ENCODE data around the gene HLCS.

Gene HLCS

DNA sequence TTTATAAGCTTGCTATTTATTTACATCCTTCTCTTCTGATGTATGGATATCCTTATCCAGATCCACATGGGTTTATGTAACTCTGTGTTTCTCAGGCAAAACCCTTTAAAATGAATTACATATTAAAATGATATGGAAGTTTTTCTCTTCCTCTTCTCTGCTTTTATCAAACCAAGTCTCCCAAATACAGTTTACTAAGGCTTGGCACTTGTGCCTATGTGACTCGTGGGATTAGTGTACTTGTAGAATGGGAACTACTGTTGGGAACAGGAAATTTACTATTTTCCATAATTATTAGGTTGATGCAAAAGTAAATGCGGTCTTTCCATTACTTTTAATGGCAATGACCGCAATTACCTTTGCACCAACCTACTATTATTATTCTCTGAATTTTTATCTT, 252.7 kb downstream of the HLCS start:
- DNase-seq, result no peak

- DNase-seq, result no peak
These were observed 255.8 kb downstream of the HLCS start for GRCh38 chr21:36710729-36711048.

- no peak for DNase-seq
These were observed 256.4 kb downstream of the HLCS start for GRCh38 chr21:36709868-36710728.

DNA sequence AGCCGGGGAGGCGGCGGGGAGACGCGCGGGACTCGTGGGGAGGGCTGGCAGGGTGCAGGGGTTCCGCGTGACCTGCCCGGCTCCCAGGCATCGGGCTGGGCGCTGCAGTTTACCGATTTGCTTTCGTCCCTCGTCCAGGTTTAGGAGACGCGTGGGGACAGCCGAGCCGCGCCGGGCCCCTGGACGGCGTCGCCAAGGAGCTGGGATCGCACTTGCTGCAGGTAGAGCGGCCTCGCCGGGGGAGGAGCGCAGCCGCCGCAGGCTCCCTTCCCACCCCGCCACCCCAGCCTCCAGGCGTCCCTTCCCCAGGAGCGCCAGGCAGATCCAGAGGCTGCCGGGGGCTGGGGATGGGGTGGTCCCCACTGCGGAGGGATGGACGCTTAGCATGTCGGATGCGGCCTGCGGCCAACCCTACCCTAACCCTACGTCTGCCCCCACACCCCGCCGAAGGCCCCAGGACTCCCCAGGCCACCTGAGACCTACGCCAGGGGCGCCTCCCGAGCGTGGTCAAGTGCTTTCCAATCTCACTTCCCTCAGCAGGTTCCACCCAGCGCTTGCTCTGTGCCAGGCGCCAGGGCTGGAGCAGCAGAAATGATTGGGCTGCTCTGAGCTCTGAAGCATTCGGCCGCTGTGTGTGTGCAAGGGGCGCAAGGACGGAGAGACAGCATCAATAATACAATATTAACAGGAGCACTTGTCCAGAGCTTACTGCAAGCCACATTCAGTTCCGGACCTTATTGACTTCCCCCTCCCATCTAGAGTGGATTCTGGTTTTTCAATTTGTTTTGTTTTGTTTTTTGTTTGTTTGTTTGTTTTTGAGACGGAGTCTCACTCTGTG, 257.2 kb downstream of the HLCS start:
- no peak for DNase-seq

DNA sequence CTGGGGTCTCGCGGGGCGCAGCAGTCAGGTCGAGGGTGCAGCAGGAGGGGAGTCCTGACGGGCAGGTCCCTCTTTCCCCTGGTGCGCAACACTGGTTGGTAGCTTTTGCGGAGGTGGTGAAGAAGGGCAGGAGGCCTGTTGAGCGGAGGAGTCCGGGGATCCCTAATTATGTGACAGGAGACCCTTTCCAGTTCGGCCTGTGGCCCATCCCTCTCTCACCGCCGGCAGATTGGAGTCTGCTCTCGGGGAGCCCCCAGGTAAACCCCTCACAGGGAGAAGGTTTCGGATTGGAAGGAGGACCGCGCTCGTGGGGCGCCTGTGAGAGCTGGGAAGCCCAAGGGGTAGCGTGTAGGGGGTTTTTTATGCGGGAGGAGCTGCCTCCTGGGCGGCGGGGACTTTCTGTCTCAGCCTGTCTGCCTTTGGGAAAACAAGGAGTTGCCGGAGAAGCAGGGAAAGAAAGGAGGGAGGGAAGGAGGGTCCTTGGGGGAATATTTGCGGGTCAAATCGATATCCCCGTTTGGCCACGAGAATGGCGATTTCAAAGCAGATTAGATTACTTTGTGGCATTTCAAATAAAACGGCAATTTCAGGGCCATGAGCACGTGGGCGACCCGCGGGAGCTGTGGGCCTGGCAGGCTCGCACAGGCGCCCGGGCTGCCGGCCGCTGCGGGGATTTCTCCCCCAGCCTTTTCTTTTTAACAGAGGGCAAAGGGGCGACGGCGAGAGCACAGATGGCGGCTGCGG, 258.0 kb downstream of the HLCS start:
- no peak for DNase-seq

DNA sequence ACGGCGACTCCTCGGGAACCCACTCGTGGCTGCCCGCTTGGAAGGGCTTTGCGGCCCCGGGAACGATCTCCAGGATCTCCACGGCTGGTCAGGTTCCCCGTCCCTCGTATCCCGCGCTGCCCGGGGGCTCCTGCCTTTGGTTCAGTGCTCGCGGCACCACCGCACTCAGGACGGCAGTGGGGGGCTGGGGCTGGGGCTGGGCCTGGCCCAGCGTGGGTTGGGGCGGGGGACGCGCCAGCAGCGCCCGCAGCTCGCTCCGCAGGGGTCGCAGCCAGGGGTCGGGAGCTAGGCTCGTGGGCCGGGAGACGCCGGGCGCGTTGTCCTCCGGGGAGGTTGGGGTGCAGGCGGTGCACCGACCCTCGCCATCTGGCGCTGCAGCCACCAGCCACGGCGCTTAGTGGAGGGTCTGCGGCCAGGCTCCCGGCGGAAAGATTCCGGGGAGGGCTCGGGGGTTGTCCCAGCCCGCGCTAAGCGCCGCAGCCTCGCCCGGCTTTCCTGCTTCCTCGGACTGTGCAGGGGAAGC, 258.6 kb downstream of the HLCS start:
- no peak for DNase-seq

DNA sequence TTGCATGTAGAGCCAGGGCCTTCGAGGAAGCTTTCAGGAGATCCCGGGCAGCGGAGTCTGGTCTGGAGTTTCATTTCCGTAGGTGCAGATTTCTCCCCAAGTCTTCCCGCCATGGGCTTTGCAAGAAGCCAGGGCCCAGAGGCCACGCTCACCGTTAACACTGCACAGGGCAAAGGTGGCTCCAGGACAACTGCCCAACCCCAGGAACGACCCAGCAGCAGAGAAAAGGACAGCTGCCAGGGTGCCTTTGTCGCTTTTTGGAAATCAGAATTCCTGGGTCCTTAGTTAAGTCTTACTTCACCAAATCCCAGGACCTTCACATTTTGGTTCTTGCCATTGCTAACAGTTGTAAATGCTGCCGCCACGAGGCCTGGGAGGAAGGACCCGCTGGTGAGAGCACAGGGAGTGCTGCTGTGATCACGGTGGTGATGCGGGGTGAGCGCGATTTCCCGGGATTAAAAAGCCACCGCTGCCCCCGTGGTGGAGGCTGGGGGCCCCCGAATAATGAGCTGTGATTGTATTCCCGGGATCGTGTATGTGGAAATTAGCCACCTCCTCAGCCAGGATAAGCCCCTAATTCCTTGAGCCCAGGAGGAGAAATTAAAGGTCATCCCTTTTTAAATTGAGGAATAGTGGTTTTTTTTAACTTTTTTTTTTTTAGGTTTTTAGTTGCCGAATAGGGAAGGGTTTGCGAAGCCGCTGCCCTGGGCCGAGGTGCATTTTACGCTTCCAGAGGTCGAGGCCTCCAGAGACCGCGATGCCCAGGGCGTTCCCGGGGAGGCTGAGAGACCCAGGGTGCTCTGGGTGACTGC, 259.3 kb downstream of the HLCS start:
- no peak for DNase-seq

DNA sequence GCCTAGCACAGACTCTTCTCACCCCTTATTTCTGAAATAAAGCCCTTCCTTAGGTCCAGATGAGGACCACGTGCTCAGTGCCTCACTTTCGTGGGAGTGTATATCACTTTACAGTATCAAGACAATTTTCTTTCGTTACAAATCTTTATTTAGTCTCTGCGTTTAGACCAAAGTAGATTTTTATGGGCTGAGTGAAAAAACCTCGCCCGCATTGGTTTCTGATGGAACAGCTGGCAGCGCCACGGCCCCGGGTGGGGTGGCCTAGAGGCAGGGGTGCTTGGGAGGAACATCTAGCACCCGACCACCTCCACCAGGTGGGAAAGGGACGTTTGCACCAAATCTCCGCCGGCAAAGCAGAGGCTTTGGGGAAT, 260.0 kb downstream of the HLCS start:
- DNase-seq, result no peak

DNA sequence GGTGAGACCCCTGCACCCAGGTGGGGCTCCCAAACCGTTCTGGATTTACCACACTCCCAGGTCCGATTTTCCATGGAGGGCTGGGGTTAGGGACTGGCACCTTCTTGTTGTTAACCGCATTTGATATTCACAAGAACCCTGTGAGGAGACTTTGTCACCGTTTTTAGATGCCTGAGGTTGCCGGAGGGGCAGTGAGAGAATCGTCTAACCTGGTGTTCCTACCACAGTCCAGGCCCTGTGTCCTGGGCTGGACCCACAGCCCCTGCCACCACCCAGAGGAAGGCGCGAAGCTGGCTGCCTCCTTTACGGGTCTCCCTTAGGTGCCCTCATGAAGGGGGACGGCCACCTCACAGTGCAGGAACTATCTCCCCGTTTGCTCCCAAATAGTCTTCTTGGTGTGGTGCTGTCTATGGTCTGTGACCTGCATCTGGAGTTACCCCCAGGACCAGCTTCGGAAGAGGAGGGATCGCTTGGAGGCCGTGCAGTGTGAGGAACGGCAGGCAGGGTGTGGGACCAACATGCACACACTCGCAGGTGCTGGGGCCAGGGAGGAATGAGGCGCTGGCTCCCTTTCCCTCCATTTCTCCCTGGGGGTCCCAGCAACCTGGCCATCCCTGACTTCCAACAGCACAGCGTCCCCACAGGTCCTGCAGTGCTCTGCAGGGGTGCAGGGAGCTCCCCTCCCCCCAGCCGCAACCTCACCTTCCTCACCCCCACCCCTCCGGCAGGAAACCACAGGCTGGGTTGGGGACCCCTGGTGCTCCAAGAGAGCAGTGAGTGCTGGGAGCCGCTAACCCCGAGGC, 260.6 kb downstream of the HLCS start:
- DNase-seq, result no peak

DNA sequence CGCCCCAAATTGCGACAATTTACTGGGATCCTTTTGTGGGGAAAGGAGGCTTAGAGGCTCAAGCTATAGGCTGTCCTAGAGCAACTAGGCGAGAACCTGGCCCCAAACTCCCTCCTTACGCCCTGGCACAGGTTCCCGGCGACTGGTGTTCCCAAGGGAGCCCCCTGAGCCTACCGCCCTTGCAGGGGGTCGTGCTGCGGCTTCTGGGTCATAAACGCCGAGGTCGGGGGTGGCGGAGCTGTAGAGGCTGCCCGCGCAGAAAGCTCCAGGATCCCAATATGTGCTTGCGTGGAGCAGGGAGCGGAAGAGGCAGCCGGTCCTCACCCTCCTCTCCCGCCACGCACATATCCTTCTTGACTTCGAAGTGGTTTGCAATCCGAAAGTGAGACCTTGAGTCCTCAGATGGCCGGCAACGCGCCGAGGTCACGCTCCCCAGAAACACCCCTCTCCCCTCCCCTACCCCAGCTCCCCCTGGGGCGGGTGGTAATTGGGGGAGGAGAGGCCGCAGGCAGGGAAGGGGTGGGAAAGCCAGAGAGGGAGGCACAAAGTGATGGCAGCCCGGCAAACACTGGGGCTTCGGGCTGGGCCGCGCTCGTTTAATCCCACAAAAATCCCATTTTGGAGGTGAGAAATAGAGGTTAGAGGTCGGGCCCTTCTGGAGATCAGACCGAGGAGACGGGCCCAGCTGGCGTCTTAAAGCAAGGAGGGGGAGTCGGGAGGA, 261.4 kb downstream of the HLCS start:
- DNase-seq, result no peak

DNA sequence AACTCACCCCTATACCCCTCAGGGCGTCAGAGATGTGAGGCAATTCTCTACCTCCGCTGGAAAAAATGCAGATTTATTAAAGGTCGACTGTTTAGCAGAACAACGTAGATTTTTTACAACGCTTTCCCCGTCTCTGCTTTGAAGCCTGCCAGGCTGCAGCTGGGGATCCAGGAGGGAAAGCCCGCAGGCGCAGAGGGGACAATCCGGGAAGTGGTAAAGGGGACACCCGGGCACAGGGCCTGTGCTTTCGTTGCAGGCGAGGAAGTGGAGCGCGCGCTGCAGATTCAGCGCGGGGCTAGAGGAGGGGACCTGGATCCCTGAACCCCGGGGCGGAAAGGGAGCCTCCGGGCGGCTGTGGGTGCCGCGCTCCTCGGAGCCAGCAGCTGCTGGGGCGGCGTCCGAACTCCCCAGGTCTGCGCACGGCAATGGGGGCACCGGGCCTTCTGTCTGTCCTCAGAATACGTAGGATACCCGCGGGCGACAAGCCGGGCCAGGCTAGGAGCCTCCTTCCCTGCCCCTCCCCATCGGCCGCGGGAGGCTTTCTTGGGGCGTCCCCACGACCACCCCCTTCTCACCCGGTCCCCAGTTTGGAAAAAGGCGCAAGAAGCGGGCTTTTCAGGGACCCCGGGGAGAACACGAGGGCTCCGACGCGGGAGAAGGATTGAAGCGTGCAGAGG, 262.1 kb downstream of the HLCS start:
- DNase-seq, result no peak

DNA sequence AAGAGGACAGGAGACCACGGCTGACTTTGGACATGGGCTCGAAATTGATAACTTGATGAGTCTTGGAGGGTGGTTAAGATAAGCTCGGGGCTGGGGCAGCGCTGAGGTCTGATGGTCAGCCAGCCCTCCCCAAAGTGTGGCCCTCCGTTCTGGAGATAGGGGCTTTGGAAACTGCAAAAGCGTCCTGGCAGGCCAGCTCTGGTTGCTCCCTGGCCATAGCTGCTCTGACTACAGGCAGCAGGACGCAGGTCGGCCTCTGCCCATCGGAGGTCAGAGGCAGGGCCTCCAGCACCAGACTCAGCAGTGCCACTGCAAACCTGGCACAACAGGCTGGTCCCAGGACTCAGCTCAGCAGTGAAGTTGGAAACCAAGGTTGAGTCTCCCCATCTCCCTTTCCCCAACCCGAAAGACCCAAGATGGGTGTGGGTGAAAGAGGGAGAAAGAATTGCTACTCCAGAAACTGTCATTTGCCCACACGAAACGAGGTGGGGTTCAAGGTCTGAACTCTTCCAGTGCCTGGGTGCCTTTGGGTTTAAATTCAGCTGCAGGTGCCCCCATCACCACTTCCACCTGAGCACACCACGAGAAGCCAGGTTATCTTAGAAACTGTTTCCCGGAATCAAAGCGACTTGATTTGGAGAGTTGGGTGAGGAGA, 262.7 kb downstream of the HLCS start:
- no peak for DNase-seq

GRCh38 chr21:36703123-36703522, 263.3 kb downstream of the HLCS start:
- no peak for DNase-seq

DNA sequence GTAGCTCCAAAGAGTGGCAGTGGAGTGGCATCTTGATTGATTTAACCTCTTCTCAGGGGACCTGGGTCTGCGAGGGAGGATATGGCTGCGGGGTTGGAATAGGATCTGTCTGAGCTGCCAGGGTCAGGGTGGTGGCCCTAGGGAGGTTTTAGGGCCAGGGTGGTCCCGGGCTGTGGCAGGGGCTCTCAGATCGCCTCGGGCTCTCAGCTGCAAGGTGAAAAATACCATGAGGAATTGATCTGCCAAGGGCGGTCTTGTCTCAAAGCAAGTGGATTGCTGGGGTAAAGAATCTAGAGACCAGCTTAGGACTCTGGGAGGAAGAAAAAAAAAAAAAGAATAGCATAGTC, 263.9 kb downstream of the HLCS start:
- DNase-seq, result no peak

DNA sequence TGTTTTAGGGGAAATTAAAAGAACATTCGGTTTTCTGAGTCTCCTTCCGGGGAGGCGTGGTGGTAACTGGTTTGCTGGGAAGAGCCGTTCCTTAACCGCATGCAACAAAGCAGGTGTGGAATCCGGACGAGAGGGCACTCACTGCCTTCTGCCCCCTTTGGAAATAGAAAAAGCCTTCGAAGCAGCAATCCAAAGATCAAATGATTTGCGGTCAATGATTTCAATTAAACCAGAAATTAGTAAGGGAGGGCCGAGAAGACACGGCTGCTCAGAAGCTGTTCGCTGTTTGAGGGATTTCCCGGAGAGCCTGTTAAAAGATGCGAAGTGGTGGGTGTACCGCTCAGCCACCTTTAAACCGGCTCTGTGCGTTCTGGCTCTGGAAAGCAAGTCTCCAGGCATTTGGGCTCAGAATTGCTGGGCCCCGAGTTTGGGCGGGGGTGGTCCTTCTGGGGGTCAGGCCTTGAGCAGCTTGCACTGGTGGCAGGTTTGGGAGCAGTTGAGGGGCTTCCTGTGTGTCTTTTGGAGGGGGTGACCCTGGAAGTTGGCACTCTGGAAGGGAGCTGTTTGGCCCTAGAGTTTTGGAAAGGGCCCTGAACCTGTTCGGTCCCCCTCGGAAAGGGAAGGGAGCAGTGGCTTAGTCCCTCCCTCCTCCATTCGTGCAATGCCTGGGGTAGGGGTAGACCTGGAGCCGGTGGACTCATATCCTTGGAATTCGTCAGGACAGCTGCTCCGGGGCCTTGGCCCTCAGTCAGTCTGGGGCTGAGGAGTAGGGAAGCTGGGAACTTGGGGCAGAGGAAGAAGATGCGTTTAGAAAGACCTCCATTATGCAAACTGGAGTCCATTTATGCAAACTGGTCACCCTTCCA, 264.5 kb downstream of the HLCS start:
- DNase-seq, result no peak

DNA sequence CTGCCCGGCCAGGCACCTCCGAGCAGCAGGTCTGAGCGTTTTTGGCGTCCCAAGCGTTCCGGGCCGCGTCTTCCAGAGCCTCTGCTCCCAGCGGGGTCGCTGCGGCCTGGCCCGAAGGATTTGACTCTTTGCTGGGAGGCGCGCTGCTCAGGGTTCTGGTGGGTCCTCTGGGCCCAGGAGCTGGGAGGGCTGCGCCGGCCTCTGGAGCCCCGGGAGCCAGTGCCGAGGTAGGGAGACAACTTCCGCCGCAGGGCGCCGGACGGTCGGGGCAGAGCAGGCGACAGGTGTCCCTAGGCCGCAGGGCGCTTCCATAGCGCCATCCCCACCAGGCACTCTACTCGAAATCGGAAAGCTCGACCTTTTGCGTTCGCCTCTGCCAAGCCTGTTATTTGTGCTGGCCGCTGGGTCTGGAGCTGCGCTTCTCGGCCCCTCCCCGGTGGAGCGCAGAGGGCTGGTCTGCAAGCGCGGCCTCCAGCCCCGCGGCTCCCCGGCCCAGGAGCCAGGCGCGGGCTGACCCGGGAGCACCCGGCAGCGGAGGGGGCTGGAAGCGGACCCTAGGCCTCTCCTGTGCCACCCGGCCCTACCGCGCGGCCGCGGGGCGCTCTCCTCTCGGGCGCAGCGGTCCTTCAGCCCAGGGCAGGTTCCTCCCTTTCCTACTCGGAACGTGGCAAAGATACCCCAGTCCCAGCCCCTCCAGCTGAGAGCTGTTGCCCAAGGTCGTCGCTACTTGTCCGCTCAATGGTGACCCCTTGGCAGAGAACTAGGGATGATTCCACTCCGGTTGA, 265.3 kb downstream of the HLCS start:
- DNase-seq, result no peak
